ENCODE data around the gene DHFR.

The DHFR gene

GRCh38 chr5:80654054-80654390 lies 761 bp downstream of the DHFR start:
- peak in 1 of 5 experiments; percentile 65 for DNase-seq

- peak in 1 of 5 experiments; percentile 4 for DNase-seq
Observed at GRCh38 chr5:80653502-80653901, 1.3 kb downstream of the DHFR start.

GRCh38 chr5:80646926-80647325 lies 7.9 kb downstream of the DHFR start:
- DNase-seq = no peak

GRCh38 chr5:80644900-80645299 lies 9.9 kb downstream of the DHFR start:
- no peak for DNase-seq

- DNase-seq = no peak
Observed at GRCh38 chr5:80641353-80641752, 13.4 kb downstream of the DHFR start.

GRCh38 chr5:80634193-80634592 lies 20.6 kb downstream of the DHFR start:
- DNase-seq = no peak

- peak in 1 of 5 experiments; percentile 47 for DNase-seq
Observed at GRCh38 chr5:80632700-80633099, 22.1 kb downstream of the DHFR start.

GRCh38 chr5:80631278-80632259 lies 23.2 kb downstream of the DHFR start:
- DNase-seq = no peak

GRCh38 chr5:80629281-80629680 lies 25.5 kb downstream of the DHFR start:
- DNase-seq = no peak

GRCh38 chr5:80625230-80625629 lies 29.6 kb downstream of the DHFR start:
- DNase-seq = no peak

- no peak for DNase-seq
Observed at GRCh38 chr5:80623999-80624398, 30.8 kb downstream of the DHFR start.

GRCh38 chr5:80622756-80623155 lies 32.0 kb downstream of the DHFR start:
- DNase-seq = no peak

- no peak for DNase-seq
Observed at GRCh38 chr5:80620211-80620610, 34.6 kb downstream of the DHFR start.

GRCh38 chr5:80619086-80619485 lies 35.7 kb downstream of the DHFR start:
- no peak for DNase-seq

- DNase-seq = no peak
Observed at GRCh38 chr5:80618438-80618837, 36.3 kb downstream of the DHFR start.

- DNase-seq = no peak
Observed at GRCh38 chr5:80615266-80615914, 39.4 kb downstream of the DHFR start.

- DNase-seq = no peak
Observed at GRCh38 chr5:80609692-80610091, 45.1 kb downstream of the DHFR start.

GRCh38 chr5:80608731-80609130 lies 46.1 kb downstream of the DHFR start:
- no peak for DNase-seq

GRCh38 chr5:80607832-80608231 lies 47.0 kb downstream of the DHFR start:
- DNase-seq = no peak

- no peak for DNase-seq
Observed at GRCh38 chr5:80607343-80607742, 47.4 kb downstream of the DHFR start.

GRCh38 chr5:80600943-80601693 lies 53.7 kb downstream of the DHFR start:
- DNase-seq = peak in 1 of 5 experiments; percentile 24

- DNase-seq = no peak
Observed at GRCh38 chr5:80597500-80597899, 57.3 kb downstream of the DHFR start.

- no peak for DNase-seq
Observed at GRCh38 chr5:80594810-80595209, 60.0 kb downstream of the DHFR start.

Measured in T-helper 2 cell (primary cell).